ENCODE measurements around the gene KCNC4. TPM values are rescaled to one million over a fixed set of nuclear protein-coding genes. Genes with fewer than 3 reads are reported as not detected.

KCNC4 gene
- total and polyA plus RNA-seq, 3 donors from 2014 or later: 9.5 to 24.8 (median 21.7) TPM

DNA sequence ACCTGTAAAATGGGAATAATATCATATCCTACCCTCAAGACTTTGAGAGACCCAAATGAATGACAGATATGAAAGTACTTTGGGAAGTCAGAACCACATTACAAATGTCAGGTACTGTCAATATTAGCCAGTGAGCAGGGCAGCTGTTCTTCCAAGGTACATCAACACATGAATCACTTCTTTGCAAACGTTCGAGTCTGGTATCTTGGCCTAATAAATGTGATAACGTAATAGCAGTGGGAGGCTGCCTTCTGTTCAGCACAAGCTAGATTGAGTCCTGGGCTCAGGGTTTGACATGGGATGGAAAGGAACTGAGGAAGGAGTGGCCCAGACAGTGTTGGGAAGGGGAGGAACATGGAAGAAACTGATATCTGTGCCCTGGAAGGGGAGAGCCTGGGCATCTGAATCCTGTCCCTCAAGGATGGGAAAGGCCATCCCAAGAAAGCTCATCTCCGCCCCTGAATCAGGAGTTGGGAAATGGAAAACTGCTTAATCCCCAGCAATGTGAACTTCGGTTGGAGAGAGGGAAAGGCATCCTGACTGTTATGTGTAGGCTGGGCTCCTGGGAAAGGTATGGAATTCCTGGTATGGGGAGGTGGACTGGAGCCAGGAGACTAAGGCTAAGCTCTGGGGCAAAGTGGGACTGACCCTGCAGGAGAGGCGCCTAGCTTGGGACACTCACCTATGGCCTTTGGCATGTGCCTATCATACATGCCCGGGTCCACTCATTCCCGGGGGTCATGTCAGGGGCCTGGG is 14.3 kb downstream of the KCNC4 start:
- TF ChIP-seq, protein P1, sequence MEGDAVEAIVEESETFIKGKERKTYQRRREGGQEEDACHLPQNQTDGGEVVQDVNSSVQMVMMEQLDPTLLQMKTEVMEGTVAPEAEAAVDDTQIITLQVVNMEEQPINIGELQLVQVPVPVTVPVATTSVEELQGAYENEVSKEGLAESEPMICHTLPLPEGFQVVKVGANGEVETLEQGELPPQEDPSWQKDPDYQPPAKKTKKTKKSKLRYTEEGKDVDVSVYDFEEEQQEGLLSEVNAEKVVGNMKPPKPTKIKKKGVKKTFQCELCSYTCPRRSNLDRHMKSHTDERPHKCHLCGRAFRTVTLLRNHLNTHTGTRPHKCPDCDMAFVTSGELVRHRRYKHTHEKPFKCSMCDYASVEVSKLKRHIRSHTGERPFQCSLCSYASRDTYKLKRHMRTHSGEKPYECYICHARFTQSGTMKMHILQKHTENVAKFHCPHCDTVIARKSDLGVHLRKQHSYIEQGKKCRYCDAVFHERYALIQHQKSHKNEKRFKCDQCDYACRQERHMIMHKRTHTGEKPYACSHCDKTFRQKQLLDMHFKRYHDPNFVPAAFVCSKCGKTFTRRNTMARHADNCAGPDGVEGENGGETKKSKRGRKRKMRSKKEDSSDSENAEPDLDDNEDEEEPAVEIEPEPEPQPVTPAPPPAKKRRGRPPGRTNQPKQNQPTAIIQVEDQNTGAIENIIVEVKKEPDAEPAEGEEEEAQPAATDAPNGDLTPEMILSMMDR (IDR thresholded peaks at IDR 0.05): no peak
- TF ChIP-seq POLR2A (IDR thresholded peaks at IDR 0.05): no peak
- WGBS, 2 donors: 75% methylated on average over 8 of the region's 8 CpGs
- Histone ChIP-seq H3K36me3 (ENCODE audit: low read depth, missing control alignments) (no peaks in the 10 kb centered on the region), H3K4me3 (no peak overlapping the region), H3K9me3 (no peaks in the 10 kb centered on the region), H3K27ac (no peak overlapping the region), H3K27me3 (no peaks in the 10 kb centered on the region), H3K4me1 (no peaks in the 10 kb centered on the region)
- DNase-seq: no peak
- intact Hi-C loops (cut with DNase I; ENCODE audit: low total_unique reads): no loop called here

DNA sequence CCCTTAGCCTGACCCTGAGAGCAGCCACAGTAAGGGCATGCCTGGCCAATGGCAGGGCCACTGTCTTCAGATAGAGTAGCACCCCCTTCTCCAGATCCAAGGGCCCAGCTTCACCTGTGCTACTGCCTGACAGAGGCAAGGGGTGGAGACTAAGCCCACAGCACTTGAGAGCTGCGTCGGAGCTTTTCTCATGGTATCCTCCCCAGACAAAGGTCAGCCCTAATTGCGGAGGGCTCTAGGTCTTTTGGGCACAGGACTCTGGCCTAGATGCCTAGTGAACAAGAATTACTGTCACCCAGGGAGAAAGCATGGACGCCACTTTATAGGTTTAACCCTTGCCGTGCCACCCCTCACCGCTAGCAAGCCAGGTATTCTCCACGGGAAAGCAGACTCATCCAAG is 15.1 kb downstream of the KCNC4 start:
- H3K27me3 ChIP-seq: no peaks in the 10 kb centered on the region
- no peaks in the 10 kb centered on the region for H3K9me3 ChIP-seq
- TF ChIP-seq POLR2A (IDR thresholded peaks at IDR 0.05): no peak
- TF ChIP-seq, protein P1 (IDR thresholded peaks at IDR 0.05): no peak
- 72 to 81% methylated on average over 4 to 7 of the region's 7 CpGs for WGBS, 2 donors
- no peaks in the 10 kb centered on the region for H3K4me1 ChIP-seq
- no peak overlapping the region for H3K4me3 ChIP-seq
- DNase-seq: no peak
- no peaks in the 10 kb centered on the region for H3K36me3 ChIP-seq (ENCODE audit: low read depth, missing control alignments)
- H3K27ac ChIP-seq: no peak overlapping the region
- intact Hi-C loops (cut with DNase I; ENCODE audit: low total_unique reads): no loop called here

DNA sequence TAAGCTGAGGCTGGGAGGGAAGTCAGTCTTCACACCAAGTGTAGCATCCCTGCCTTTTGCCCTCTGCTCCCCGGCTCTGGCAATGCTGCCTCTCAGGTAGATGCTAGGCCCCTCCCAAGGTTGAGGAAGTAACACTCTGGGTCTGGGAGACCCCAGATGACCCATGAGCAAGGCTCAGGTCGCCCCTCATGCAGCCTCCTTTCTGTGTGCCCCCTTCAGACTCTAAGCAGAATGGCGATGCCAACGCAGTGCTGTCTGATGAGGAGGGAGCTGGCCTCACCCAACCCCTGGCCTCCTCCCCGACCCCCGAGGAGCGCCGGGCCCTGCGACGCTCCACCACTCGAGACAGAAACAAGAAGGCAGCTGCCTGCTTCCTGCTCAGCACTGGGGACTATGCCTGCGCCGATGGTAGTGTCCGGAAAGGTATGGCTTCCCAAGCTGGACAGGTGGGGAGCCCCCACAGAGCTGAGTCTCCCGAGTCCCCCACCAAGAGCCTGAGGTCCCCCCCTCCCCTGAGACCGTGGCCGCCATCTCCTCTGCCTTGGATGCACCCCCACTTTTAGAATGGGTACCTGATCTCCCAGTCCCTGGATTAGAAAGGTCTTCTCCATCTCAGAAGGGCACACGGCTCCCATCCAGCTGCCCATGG is 15.8 kb downstream of the KCNC4 start:
- intact Hi-C loops (cut with DNase I; ENCODE audit: low total_unique reads): no loop called here
- no peaks in the 10 kb centered on the region for H3K9me3 ChIP-seq
- no peaks in the 10 kb centered on the region for H3K4me1 ChIP-seq
- H3K36me3 ChIP-seq (ENCODE audit: low read depth, missing control alignments): no peaks in the 10 kb centered on the region
- no peak overlapping the region for H3K27ac ChIP-seq
- TF ChIP-seq POLR2A (IDR thresholded peaks at IDR 0.05): no peak
- TF ChIP-seq, protein P1 (IDR thresholded peaks at IDR 0.05): no peak
- no peak overlapping the region for H3K4me3 ChIP-seq
- H3K27me3 ChIP-seq: no peaks in the 10 kb centered on the region
- DNase-seq: no peak
- WGBS, 2 donors: 96 to 98% methylated on average over 12 to 18 of the region's 18 CpGs

DNA sequence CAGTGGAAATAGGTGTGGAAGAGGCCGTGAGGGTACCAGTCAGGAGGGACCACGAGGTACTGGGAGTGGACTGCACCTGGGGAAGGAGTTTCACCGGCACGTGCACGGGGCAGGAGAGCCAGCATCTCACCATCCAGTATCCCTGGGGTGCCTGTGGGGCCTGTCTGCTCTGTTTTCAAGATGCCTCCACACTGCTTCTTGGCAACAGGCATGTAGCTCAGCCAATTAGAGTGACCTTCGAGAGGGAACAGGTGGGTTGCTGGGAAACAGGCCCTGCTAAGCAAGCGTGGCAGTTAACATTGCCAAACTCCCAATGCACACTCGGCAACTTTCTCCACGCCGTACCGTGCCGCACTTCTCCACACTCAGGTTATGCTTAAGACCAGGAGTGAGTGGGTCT is 17.7 kb downstream of the KCNC4 start:
- no peaks in the 10 kb centered on the region for H3K4me1 ChIP-seq
- H3K9me3 ChIP-seq: no peaks in the 10 kb centered on the region
- no peaks in the 10 kb centered on the region for H3K27me3 ChIP-seq
- WGBS, 2 donors: 90 to 94% methylated on average over 12 of the region's 12 CpGs
- TF ChIP-seq POLR2A (IDR thresholded peaks at IDR 0.05): no peak
- TF ChIP-seq, protein P1 (IDR thresholded peaks at IDR 0.05): no peak
- DNase-seq: no peak
- intact Hi-C loops (cut with DNase I; ENCODE audit: low total_unique reads): no loop called here
- no peak overlapping the region for H3K4me3 ChIP-seq
- H3K36me3 ChIP-seq (ENCODE audit: low read depth, missing control alignments): no peaks in the 10 kb centered on the region
- H3K27ac ChIP-seq: no peak overlapping the region

All from testis (tissue), 3 donors.